Activated naive CD4-positive, alpha-beta T cell treated with anti-CD3 and anti-CD28 coated beads, Interleukin-2, amount 10 ng/mL, durations not matched to agents 5 hours and 36 hours (primary cell): Measurements from ENCODE around the gene NAP1L5. TPM values are rescaled to one million over a fixed set of nuclear protein-coding genes. Genes with fewer than 3 reads are reported as not detected.

Experiments used
- total RNA-seq, 2 experiments: library from RNA; stranded (reverse); gene quantifications; one replicate each; pipeline ENCODE4 v1.2.3, GENCODE V29; 2021

The NAP1L5 gene, protein sequence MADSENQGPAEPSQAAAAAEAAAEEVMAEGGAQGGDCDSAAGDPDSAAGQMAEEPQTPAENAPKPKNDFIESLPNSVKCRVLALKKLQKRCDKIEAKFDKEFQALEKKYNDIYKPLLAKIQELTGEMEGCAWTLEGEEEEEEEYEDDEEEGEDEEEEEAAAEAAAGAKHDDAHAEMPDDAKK
- total RNA-seq, result 1 to 10 TPM; 3.3 to 3.8 TPM

DNA sequence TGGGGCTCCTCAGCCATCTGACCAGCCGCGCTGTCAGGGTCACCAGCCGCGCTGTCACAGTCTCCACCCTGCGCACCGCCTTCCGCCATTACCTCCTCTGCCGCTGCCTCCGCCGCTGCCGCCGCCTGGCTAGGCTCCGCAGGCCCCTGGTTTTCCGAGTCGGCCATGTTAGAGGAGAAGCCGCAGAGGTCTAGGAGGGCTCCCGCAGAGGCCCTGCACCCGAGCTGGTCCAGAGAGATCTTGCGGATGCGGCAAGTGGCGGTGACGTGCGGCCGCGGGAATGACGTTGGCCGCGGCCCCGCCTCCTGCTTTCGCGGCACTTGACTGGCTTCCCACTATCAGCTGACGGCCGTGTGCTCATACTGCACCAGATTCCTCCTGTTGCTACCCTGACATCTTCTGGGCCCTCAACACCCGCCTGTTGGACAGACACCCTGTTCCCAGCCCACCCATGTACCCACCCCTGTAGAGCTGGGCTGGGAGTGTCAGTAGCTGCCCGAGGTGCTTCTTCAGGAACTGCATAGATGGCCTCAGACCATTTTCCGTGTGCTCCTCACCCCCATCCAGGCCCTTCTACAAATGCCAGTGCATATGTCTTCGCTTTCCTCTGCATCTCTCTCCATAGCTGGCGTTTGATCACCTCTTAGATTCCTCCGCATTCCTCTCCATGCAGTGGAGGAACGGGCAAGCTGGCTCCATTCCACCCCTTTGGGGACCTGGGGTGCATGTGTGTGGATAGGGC lies at the start of gene NAP1L5:
TSS of gene NAP1L5 (minus strand) at position 242 of the 742 bp plus-strand sequence. CDS start at position 167, 75 bp downstream.

Other genes starting within 250 kb of the NAP1L5 start
- gene HERC5, start 240.7 kb downstream of the NAP1L5 start, total RNA-seq, result 10 to 100 TPM; 11.6 to 12.7 TPM
- gene PYURF, start 174.1 kb downstream of the NAP1L5 start, total RNA-seq, result 10 to 100 TPM; 45.2 to 46.5 TPM
- 10 to 100 TPM; 37.0 to 38.4 TPM for gene HERC3, start 105.3 kb downstream of the NAP1L5 start, total RNA-seq